Measurements from ENCODE around the gene RBPJL. TPM values are rescaled to one million over a fixed set of nuclear protein-coding genes. Genes with fewer than 3 reads are reported as not detected.

Gene RBPJL
- total and polyA plus RNA-seq, 2 of the 13 experiments (the other 11 are each of a cell fraction or from before 2014, with no cell fraction given) = not detected

DNA sequence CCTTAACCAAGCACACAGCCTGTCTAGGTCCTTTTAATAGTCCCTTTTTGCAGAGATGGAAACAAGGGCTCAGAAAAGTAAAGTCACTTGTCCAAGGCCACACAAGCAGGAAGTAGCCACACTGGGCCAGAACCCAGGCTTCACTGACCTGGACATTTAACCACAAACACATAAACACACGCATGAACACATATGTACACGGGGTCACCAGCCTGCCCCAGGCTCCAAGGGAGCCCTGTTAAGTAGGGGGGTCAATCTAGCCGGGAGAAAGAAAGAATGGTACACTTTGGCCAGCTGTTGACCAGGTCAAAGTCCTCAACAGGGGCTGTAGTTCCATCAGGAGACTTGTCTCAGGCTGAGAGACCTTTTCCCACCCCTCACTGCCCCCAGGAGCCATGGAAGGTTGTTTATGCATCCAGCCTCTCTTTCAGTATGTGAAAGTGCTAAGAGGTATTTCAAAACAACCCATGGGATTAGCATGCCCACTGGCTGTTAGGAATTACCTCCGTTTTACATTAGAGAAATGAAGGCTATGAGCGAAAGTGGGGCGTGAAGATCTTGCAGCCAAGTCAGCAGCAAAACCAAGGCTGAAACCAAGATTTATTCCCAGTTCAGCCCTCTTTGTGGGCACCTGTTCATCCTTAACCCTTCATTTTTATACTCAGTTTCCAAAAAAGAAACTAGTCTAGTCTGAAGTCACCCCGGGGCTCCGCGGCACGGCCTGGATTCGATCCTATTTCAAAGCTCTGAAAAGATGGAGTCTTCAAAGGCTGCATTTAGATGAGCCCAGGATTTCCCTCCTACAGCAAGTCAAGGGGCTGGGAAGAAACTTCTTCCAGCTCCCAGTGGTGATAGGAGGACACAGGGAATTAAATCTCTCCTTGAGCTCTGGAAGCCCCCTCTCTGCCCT, 31.7 kb downstream of the RBPJL start (continued):
- TF ChIP-seq ZNF512 (CRISPR knock-in tag; IDR thresholded peaks at IDR 0.05) (no peak), CREB3 (CRISPR knock-in tag; IDR thresholded peaks at IDR 0.05) (0 out of 2 replicates have a peak, but pooled peaks have one; percentile 46), SSRP1 (CRISPR knock-in tag; IDR thresholded peaks at IDR 0.05) (no peak), TEAD3 (CRISPR knock-in tag; optimal IDR thresholded peaks at IDR 0.05; ENCODE audit: borderline replicate concordance) (peak; percentile 56), STAT6 (CRISPR knock-in tag; IDR thresholded peaks at IDR 0.05; ENCODE audit: borderline replicate concordance) (0 out of 2 replicates have a peak, but pooled peaks have one; percentile 3), ZNF24 (IDR thresholded peaks at IDR 0.05) (no peak), HNF4G (IDR thresholded peaks at IDR 0.05; ENCODE audit: borderline replicate concordance, low read depth, low read length) (peak; percentile 94), HNF4G (CRISPR knock-in tag; IDR thresholded peaks at IDR 0.05; ENCODE audit: borderline replicate concordance, low read depth) (peak; percentile 88), GATAD1 (CRISPR knock-in tag; IDR thresholded peaks at IDR 0.05) (peak; percentile 35; the same call in 1 of the 2 replicates), ZBTB43 (CRISPR knock-in tag; conservative IDR thresholded peaks at IDR 0.05) (0 out of 2 replicates have a peak, but pooled peaks have one; percentile 66), MTA1 (CRISPR knock-in tag; IDR thresholded peaks at IDR 0.05; ENCODE audit: borderline replicate concordance) (peak; percentile 71; the same call in 1 of the 2 replicates), ZFY (CRISPR knock-in tag; IDR thresholded peaks at IDR 0.05) (0 out of 2 replicates have a peak, but pooled peaks have one; percentile 7), SP4 (CRISPR knock-in tag; IDR thresholded peaks at IDR 0.05) (peak; percentile 14; the same call in 1 of the 2 replicates)
- TF ChIP-seq, protein P1, sequence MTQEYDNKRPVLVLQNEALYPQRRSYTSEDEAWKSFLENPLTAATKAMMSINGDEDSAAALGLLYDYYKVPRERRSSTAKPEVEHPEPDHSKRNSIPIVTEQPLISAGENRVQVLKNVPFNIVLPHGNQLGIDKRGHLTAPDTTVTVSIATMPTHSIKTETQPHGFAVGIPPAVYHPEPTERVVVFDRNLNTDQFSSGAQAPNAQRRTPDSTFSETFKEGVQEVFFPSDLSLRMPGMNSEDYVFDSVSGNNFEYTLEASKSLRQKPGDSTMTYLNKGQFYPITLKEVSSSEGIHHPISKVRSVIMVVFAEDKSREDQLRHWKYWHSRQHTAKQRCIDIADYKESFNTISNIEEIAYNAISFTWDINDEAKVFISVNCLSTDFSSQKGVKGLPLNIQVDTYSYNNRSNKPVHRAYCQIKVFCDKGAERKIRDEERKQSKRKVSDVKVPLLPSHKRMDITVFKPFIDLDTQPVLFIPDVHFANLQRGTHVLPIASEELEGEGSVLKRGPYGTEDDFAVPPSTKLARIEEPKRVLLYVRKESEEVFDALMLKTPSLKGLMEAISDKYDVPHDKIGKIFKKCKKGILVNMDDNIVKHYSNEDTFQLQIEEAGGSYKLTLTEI (CRISPR knock-in tag; conservative IDR thresholded peaks at IDR 0.05) = no peak
- TF ChIP-seq, protein P2, sequence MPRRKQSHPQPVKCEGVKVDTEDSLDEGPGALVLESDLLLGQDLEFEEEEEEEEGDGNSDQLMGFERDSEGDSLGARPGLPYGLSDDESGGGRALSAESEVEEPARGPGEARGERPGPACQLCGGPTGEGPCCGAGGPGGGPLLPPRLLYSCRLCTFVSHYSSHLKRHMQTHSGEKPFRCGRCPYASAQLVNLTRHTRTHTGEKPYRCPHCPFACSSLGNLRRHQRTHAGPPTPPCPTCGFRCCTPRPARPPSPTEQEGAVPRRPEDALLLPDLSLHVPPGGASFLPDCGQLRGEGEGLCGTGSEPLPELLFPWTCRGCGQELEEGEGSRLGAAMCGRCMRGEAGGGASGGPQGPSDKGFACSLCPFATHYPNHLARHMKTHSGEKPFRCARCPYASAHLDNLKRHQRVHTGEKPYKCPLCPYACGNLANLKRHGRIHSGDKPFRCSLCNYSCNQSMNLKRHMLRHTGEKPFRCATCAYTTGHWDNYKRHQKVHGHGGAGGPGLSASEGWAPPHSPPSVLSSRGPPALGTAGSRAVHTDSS (CRISPR knock-in tag; conservative IDR thresholded peaks at IDR 0.05) = 0 out of 2 replicates have a peak, but pooled peaks have one; percentile 68

Data from HepG2 (cell line).